GM19324 (cell line): ENCODE measurements around the gene NHERF1.

Source experiments
- ATAC-seq: cut with Tn5 transposase; IDR thresholded peaks from one replicate; pipeline ENCODE4 v1.9.1; 2021; ENCODE audit warnings: mild to moderate bottlenecking, moderate library complexity; ENCODE audit not compliant: unreplicated experiment, low FRiP score

NHERF1 gene

GRCh38 chr17:74766413-74766812, 18.0 kb downstream of the NHERF1 start:
- ATAC-seq, result no peak

GRCh38 chr17:74767111-74767516, 18.7 kb downstream of the NHERF1 start:
- no peak for ATAC-seq

GRCh38 chr17:74768069-74768762, 19.8 kb downstream of the NHERF1 start:
- no peak for ATAC-seq

GRCh38 chr17:74768763-74769114, 20.3 kb downstream of the NHERF1 start:
- no peak for ATAC-seq

- no peak for ATAC-seq
Observed at GRCh38 chr17:74769266-74769855, 20.9 kb downstream of the NHERF1 start.

- no peak for ATAC-seq
Observed at GRCh38 chr17:74769856-74770497, 21.5 kb downstream of the NHERF1 start.

- ATAC-seq, result no peak
Observed at GRCh38 chr17:74770498-74771318, 22.3 kb downstream of the NHERF1 start.

- ATAC-seq, result no peak
Observed at GRCh38 chr17:74771319-74771914, 23.0 kb downstream of the NHERF1 start.

GRCh38 chr17:74772053-74772452, 23.6 kb downstream of the NHERF1 start:
- ATAC-seq, result no peak

GRCh38 chr17:74773414-74773813, 25.0 kb downstream of the NHERF1 start:
- no peak for ATAC-seq

- no peak for ATAC-seq
Observed at GRCh38 chr17:74773871-74774286, 25.5 kb downstream of the NHERF1 start.

- no peak for ATAC-seq
Observed at GRCh38 chr17:74775409-74776043, 27.1 kb downstream of the NHERF1 start.

- ATAC-seq, result peak; percentile 82
Observed at GRCh38 chr17:74776044-74776962, 27.9 kb downstream of the NHERF1 start, which contains the start of gene NAT9. Gene NAT9 (minus strand): TSS chr17:74776345. CDS start chr17:74775698, 647 bp downstream.

- ATAC-seq, result no peak
Observed at GRCh38 chr17:74776990-74777389, 28.6 kb downstream of the NHERF1 start.

GRCh38 chr17:74777901-74778515, 29.6 kb downstream of the NHERF1 start:
- no peak for ATAC-seq

- ATAC-seq, result no peak
Observed at GRCh38 chr17:74778960-74779359, 30.5 kb downstream of the NHERF1 start.

- ATAC-seq, result no peak
Observed at GRCh38 chr17:74779501-74779900, 31.1 kb downstream of the NHERF1 start.

GRCh38 chr17:74779948-74780400, 31.5 kb downstream of the NHERF1 start:
- ATAC-seq, result no peak
